Fibroblast of villous mesenchyme (primary cell): Measurements from ENCODE around the gene PLEKHG4B. TPM values are rescaled to one million over a fixed set of nuclear protein-coding genes. Genes with fewer than 3 reads are reported as not detected.
"Not testable (repeated sequence)": the region's sequence is repeated elsewhere in the genome, so short reads cannot be mapped to it uniquely, and the experiment has no call there.

ENCODE experiments used
- DNase-seq: peaks from one replicate; pipeline ENCODE4 v3.0.0-alpha.2; 2010; ENCODE audit warnings: low read depth
- H3K4me3 ChIP-seq: 2 replicates; pipeline ENCODE4 v1.5.1; 2011; ENCODE audit warnings: low read depth, mild to moderate bottlenecking, low read length
- CTCF ChIP-seq: IDR thresholded peaks from 2 replicates; pipeline ENCODE4 v1.5.1; 2012; ENCODE audit warnings: low read depth, mild to moderate bottlenecking, low read length; ENCODE audit not compliant: insufficient read depth
- total RNA-seq: library from RNA; depleted of rRNA; stranded (reverse); fragments of >200 nt; gene quantifications from 2 replicates; pipeline ENCODE4 v1.2.3, GENCODE V29; 2012

The PLEKHG4B gene
- total RNA-seq = under 0.01 TPM in 2 replicates

GRCh38 chr5:91556-92263 is at the start of gene PLEKHG4B:
TSS of gene PLEKHG4B (plus strand) at chr5:92168. CDS start at chr5:92232, 64 bp downstream.
- no peak for TF ChIP-seq CTCF
- no peak within 1 kb of the TSS for H3K4me3 ChIP-seq
- DNase-seq = no peak

GRCh38 chr5:42250-42649 is 49.7 kb upstream of the PLEKHG4B start:
- peak; percentile 45 for TF ChIP-seq CTCF
- H3K4me3 ChIP-seq = no peak overlapping the region
- DNase-seq = peak; percentile 2

GRCh38 chr5:48192-48591 is 43.8 kb upstream of the PLEKHG4B start:
- H3K4me3 ChIP-seq = no peak overlapping the region
- TF ChIP-seq CTCF = no peak
- DNase-seq = no peak

GRCh38 chr5:49530-49929 is 42.4 kb upstream of the PLEKHG4B start:
- DNase-seq, H3K4me3 ChIP-seq: not testable (repeated sequence)

GRCh38 chr5:49953-50544 is 41.9 kb upstream of the PLEKHG4B start:
- TF ChIP-seq CTCF = no peak
- DNase-seq = no peak
- no peak overlapping the region for H3K4me3 ChIP-seq

GRCh38 chr5:50724-51499 is 41.1 kb upstream of the PLEKHG4B start:
- no peak for DNase-seq
- no peak overlapping the region for H3K4me3 ChIP-seq
- no peak for TF ChIP-seq CTCF

GRCh38 chr5:51500-51823 is 40.5 kb upstream of the PLEKHG4B start:
- no peak for DNase-seq
- no peak for TF ChIP-seq CTCF
- no peak overlapping the region for H3K4me3 ChIP-seq
